Lung (tissue), 12 donors: ENCODE results near the gene SUGCT. TPM values are rescaled to one million over a fixed set of nuclear protein-coding genes. Genes with fewer than 3 reads are reported as not detected.
"Not testable (repeated sequence)": the region's sequence is repeated elsewhere in the genome, so short reads cannot be mapped to it uniquely, and the experiment has no call there.

Experiments used
- ATAC-seq: fragments of 200-7000 bp; cut with Tn5 transposase; one replicate; pipeline ENCODE4 v1.9.1; 2020; ENCODE audit warnings: moderate number of reproducible peaks; ENCODE audit not compliant: insufficient read depth, low FRiP score
- DNase-seq, 3 donors: peaks; one replicate each; pipeline ENCODE4 v3.0.0-alpha.2; 2013 to 2017
- H3K27ac ChIP-seq, 2 donors: one replicate each; pipeline ENCODE4 v1.5.1; 2013; ENCODE audit warnings: mild to moderate bottlenecking in 2 of 2, moderate library complexity in 2 of 2, control low read depth in 1 of 2, inconsistent platforms in 1 of 2, low read depth in 1 of 2, low read length in 1 of 2
- H3K27me3 ChIP-seq, 3 donors: one replicate each; pipeline ENCODE4 v1.5.1; 2013; ENCODE audit warnings: low read length in 2 of 3; ENCODE audit not compliant: control insufficient read depth in 3 of 3, insufficient read depth in 3 of 3
- H3K36me3 ChIP-seq, 4 donors: one replicate each; pipeline ENCODE4 v1.5.1; 2013; ENCODE audit warnings: low read length in 4 of 4, mild to moderate bottlenecking in 1 of 4, moderate library complexity in 1 of 4; ENCODE audit not compliant: control insufficient read depth in 4 of 4, insufficient read depth in 4 of 4
- H3K4me1 ChIP-seq, 5 donors: one replicate each; pipeline ENCODE4 v1.5.1; 2013; ENCODE audit warnings: low read length in 5 of 5, mild to moderate bottlenecking in 2 of 5, moderate library complexity in 1 of 5; ENCODE audit not compliant: control insufficient read depth in 5 of 5, insufficient read depth in 5 of 5
- H3K4me3 ChIP-seq: one replicate; pipeline ENCODE4 v1.5.1; 2013; ENCODE audit warnings: mild to moderate bottlenecking, control low read depth, moderate library complexity
- H3K9ac ChIP-seq, 2 donors: one replicate each; pipeline ENCODE4 v1.5.1; 2013; ENCODE audit warnings: low read length in 2 of 2, control low read depth in 1 of 2; ENCODE audit not compliant: insufficient read depth in 1 of 2
- H3K9me3 ChIP-seq, 4 donors: one replicate each; pipeline ENCODE4 v1.5.1; 2013; ENCODE audit warnings: low read length in 3 of 4, mild to moderate bottlenecking in 1 of 4, moderate library complexity in 1 of 4; ENCODE audit not compliant: control insufficient read depth in 4 of 4, insufficient read depth in 3 of 4
- WGBS, 2 donors: extraction: QIAGEN DNeasy Blood & Tissue Kit; methylation state at CpG; one replicate each; pipeline ENCODE4 v1.1.7; 2013; 5-methylcytosine and 5-hydroxymethylcytosine counted together
- polyA plus RNA-seq, 2 donors: library from polyadenylated mRNA; stranded (reverse); fragments of 200-250 nt; gene quantifications; one replicate each; pipeline ENCODE4 v1.2.1, GENCODE V29; 2013
- total RNA-seq, 2 donors: library from RNA; depleted of rRNA in 1 of 2; stranded (reverse); fragments of >200 nt in 1 of 2; gene quantifications; one replicate each; pipeline ENCODE4 v1.2.1, GENCODE V29; 2014 to 2021
- TF ChIP-seq, protein P1 (sequence below): IDR thresholded peaks from 2 replicates; pipeline ENCODE4 v1.5.1; 2012; ENCODE audit warnings: mild to moderate bottlenecking; ENCODE audit errors: control extremely low read depth, extremely low read depth
- donor health status: control.
- donor health status: control.
- donor health status: Bipolar disorder and iron deficiency.
- donor health status: healthy.
- donor health status: DM: yes; HTN: yes; CAD: no.

SUGCT gene
- total and polyA plus RNA-seq, 4 donors: 0.23 to 4.2 (median 1.8) TPM

DNA sequence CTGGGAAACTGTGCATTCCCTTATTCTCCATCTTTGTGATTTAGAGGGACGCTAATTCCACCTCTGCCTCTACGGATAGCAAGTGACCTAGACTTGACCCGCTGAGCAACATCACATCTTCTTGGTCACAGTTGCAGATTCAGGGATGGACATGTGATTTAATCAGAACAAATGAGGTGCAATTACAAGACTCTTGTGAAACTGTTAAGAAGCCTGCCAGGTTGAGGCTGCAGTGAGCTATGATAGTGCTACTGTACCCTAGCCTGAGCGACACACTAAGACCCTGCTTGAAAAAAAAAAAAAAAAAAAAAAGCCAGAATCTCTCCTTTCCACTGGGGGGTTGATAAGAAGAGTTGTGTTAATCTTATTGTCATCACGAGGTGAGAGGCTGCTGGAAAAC lies 14.8 kb upstream of the SUGCT start:
- DNase-seq (peak in 1 of 3 donors; percentile 2), ATAC-seq (no peak)
- H3K36me3 ChIP-seq: no peaks in the 10 kb centered on the region
- H3K27ac ChIP-seq: no peak overlapping the region
- H3K9ac ChIP-seq: no peak overlapping the region
- WGBS, 2 donors: 84 to 89% methylated on average over 5 of the region's 5 CpGs
- no peak overlapping the region for H3K4me3 ChIP-seq
- H3K27me3 ChIP-seq: no peaks in the 10 kb centered on the region
- TF ChIP-seq, protein P1, sequence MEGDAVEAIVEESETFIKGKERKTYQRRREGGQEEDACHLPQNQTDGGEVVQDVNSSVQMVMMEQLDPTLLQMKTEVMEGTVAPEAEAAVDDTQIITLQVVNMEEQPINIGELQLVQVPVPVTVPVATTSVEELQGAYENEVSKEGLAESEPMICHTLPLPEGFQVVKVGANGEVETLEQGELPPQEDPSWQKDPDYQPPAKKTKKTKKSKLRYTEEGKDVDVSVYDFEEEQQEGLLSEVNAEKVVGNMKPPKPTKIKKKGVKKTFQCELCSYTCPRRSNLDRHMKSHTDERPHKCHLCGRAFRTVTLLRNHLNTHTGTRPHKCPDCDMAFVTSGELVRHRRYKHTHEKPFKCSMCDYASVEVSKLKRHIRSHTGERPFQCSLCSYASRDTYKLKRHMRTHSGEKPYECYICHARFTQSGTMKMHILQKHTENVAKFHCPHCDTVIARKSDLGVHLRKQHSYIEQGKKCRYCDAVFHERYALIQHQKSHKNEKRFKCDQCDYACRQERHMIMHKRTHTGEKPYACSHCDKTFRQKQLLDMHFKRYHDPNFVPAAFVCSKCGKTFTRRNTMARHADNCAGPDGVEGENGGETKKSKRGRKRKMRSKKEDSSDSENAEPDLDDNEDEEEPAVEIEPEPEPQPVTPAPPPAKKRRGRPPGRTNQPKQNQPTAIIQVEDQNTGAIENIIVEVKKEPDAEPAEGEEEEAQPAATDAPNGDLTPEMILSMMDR: no peak
- peaks cover 0 to 1% (median 0%) of the 10 kb centered on the region in 5 donors for H3K4me1 ChIP-seq
- no peaks in the 10 kb centered on the region for H3K9me3 ChIP-seq

DNA sequence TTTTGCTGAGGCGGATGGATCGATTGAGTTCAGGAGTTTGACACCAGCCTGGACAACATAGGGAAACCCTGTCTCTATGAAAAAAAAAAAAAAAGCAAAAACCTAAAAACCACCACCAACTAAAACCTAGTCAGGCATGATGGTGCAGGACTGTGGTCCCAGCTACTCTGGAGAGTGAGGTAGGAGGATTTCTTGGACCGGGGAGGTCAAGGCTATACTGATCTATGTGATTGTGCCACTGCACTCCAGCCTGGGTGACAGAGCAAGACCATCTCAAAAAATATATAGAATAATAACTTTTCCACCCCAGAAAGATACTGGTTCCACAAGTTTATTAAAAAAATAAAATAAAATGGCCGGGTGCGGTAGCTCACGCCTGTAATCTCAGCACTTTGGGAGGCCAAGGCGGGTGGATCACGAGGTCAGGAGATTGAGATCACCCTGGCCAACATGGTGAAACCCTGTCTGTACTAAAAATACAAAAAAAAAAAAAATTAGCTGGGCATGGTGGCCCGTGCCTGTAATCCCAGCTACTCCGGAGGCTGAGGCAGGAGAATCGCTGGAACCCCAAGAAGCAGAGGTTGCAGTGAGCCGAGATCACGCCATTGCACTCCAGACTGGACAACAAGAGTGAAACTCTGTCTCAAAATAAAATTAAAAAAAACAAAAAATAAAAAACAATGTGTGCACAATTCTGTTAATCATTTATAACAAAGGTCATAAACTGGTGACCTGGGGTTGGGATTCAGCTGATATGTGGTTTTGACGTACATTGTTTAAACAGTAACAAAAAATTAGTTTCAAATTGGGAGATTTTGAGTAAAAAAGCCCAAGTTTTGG lies 12.5 kb upstream of the SUGCT start:
- H3K36me3 ChIP-seq, H3K27me3 ChIP-seq, ATAC-seq, H3K27ac ChIP-seq, H3K4me1 ChIP-seq, DNase-seq, H3K4me3 ChIP-seq, H3K9ac ChIP-seq, H3K9me3 ChIP-seq: not testable (repeated sequence)
- WGBS, 2 donors: 97% methylated on average over 14 of the region's 14 CpGs

DNA sequence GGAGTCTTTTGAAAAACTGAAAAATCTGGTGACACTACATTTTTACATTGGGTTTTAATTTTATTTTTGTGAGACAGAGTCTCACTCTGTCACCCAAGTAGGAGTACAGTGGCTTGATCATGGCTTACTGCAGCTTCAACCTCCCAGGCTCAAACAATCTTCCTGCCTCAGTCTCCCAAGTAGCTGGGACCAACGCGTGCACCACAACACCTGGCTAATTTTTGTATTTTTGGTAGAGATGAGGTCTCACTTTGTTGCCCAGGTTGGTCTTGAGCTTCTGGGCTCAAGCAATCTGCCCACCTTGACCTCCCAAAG lies 11.9 kb upstream of the SUGCT start:
- WGBS, 2 donors: 98 to 100% methylated on average over 2 of the region's 2 CpGs
- Histone ChIP-seq H3K4me3 (no peak overlapping the region), H3K9me3 (no peaks in the 10 kb centered on the region), H3K27ac (no peak overlapping the region), H3K36me3 (peaks cover 0 to 2% (median 0%) of the 10 kb centered on the region in 4 donors), H3K9ac (no peak overlapping the region), H3K27me3 (no peaks in the 10 kb centered on the region), H3K4me1 (peaks cover 0 to 1% (median 0%) of the 10 kb centered on the region in 5 donors)
- ATAC-seq (no peak), DNase-seq (no peak)
- TF ChIP-seq, protein P1: no peak

DNA sequence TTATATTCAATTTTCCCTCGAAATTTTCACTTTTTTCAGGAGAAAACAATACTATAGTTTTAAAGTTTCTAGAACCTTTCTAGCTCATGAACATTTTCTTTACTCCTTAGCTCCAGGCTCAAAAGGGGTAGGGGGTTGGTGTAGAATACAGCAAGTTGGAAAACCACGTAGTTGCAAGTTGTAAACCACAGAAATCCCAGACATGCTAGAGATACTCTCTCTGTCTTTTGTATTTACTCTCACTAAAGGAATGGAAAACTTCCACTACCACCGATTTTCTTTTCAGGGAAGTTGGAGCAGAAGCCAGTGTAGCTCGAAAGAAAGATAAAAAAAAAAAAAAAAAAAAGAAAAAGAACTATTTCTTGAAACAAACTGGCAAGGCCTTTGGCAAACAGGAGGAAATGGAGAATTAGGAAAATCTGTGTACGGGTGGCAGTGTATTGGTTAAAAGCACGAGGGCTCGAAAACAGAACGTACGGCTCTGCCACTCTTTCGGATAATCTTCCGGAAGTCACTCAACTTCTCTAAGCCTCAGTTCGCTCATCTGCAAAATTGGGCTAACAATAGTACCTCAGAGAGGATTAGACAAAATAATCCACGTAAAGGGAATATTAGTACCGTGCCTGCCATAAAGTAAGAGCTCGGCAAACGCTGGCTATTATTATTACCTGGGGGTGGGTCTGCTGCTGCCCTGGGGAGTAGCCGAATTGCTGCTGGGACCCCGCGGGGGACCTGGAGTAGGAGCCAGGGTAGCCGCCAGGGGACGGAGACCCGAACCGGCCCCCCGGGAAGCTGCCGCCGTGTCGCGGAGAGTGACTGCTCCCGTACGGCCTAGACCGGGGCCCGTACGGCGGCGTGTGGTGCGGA lies 1.0 kb upstream of the SUGCT start:
- Histone ChIP-seq H3K27me3 (no peaks in the 10 kb centered on the region), H3K36me3 (peaks cover 0 to 2% (median 0%) of the 10 kb centered on the region in 4 donors)

More for the DNA sequence above, 1.0 kb upstream of the SUGCT start:
- Histone ChIP-seq H3K27ac (peak overlapping the region; percentile 89 to 93), H3K4me1 (peaks cover 0 to 9% (median 5%) of the 10 kb centered on the region in 5 donors), H3K9me3 (no peaks in the 10 kb centered on the region), H3K9ac (peak overlapping the region; percentile 91 to 92), H3K4me3 (peak overlapping the region; percentile 97)
- ATAC-seq (peak; percentile 65), DNase-seq (peak in 1 of 3 donors; percentile 25)
- TF ChIP-seq, protein P1: no peak
- 1 to 2% methylated on average over 30 to 36 of the region's 36 CpGs for WGBS, 2 donors
